ENCODE measurements around the gene PAQR7.

The PAQR7 gene, protein sequence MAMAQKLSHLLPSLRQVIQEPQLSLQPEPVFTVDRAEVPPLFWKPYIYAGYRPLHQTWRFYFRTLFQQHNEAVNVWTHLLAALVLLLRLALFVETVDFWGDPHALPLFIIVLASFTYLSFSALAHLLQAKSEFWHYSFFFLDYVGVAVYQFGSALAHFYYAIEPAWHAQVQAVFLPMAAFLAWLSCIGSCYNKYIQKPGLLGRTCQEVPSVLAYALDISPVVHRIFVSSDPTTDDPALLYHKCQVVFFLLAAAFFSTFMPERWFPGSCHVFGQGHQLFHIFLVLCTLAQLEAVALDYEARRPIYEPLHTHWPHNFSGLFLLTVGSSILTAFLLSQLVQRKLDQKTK

GRCh38 chr1:25875154-25875855, at the start of gene PAQR7:
PAQR7 (minus strand) TSS chr1:25875708; CDS start chr1:25863839, 11,869 bp downstream.
- DNase-seq (ENCODE audit: low spot score): peak; percentile 61

DNA sequence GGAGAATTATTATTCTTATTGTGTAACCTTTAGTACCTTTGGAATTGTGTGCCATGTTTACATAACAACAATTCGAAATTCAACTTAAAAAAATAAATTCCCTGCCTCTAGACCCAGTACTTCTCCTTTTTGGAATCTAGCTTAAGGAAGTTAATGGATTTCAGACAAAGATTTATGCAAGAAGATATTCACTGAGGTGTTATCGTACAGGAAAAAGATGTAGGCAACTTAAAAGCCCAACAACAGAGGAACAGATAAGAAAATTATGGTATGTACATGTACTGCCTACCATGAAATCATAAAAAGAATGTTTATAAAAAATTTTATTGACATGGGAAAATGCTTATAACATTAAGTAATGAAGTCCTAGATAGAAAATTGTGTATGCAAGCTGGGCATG, 48.9 kb upstream of the PAQR7 start:
- no peak for DNase-seq (ENCODE audit: low spot score)

GRCh38 chr1:25922971-25923552, 47.6 kb upstream of the PAQR7 start:
- peak; percentile 42 for DNase-seq (ENCODE audit: low spot score)

- DNase-seq (ENCODE audit: low spot score): peak; percentile 62
Measured at GRCh38 chr1:25922056-25922970, 46.8 kb upstream of the PAQR7 start.

- DNase-seq (ENCODE audit: low spot score): no peak
Measured at GRCh38 chr1:25918615-25919014, 43.1 kb upstream of the PAQR7 start.

GRCh38 chr1:25917996-25918395, 42.5 kb upstream of the PAQR7 start:
- no peak for DNase-seq (ENCODE audit: low spot score)

DNA sequence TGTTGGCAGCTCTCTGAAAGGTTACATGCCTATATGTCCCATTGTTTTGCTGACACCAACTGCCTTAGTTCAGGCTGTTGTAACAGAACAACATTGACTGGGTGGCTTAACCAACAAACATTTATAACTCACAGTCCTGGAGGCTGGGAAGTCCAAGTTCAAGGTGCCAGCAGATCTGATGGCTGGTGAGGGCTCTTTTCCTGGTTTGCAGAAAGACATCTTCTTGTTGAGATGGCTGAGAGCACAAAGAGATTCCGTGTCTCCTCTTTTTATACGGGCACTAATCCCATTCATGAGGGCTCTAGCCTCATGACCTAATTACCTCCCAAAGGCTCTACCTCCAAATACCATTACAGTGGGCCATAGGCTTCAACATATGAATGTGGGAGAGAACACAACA, 41.0 kb upstream of the PAQR7 start:
- DNase-seq (ENCODE audit: low spot score): no peak

- DNase-seq (ENCODE audit: low spot score): no peak
Measured at GRCh38 chr1:25914074-25914995, 38.8 kb upstream of the PAQR7 start.

- DNase-seq (ENCODE audit: low spot score): no peak
Measured at GRCh38 chr1:25913206-25913605, 37.7 kb upstream of the PAQR7 start.

GRCh38 chr1:25912076-25912831, 36.7 kb upstream of the PAQR7 start:
- DNase-seq (ENCODE audit: low spot score): no peak

- DNase-seq (ENCODE audit: low spot score): no peak
Measured at GRCh38 chr1:25911162-25911561, 35.7 kb upstream of the PAQR7 start.

GRCh38 chr1:25909040-25909439, 33.5 kb upstream of the PAQR7 start:
- peak; percentile 82 for DNase-seq (ENCODE audit: low spot score)

DNA sequence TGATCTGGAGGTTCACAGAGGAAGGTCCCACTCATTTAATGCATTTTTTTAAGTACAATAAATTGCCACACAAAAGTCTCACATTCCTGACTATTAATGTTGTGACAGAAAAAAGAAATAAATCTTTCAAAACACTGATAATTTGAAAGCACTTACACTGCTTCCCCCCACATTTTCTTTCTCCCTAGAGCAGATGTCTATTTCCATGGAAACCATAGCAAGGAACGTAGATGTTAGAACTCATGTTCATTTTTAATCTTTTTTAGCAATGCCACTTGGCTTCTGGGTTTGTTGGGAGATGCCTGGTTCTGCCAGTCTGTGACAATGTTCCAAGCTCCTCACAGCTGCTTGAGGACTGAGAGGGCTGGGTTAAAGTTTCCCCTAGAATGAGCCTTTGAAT, 32.7 kb upstream of the PAQR7 start:
- DNase-seq (ENCODE audit: low spot score): no peak

DNA sequence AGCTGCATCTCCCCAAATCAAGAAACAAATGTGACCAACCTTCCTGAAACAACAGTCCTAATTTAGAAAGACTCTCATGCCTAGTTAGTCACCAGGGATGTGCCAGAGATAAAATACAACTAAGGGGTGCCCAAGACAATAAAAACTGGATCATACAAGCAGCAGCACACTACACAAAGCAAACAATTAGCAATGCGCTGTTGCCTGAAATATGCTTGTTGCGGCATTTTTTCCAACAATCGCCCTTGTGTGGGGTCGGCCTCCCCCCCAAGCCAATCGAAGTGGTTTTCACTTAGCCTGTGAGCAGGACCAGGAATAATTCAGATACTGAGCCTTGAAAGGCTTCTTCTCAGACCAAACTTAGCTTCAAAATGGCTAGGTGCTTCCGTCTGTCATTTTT, 32.1 kb upstream of the PAQR7 start:
- no peak for DNase-seq (ENCODE audit: low spot score)

- peak; percentile 61 for DNase-seq (ENCODE audit: low spot score)
Measured at GRCh38 chr1:25906644-25907300, 31.3 kb upstream of the PAQR7 start.

DNA sequence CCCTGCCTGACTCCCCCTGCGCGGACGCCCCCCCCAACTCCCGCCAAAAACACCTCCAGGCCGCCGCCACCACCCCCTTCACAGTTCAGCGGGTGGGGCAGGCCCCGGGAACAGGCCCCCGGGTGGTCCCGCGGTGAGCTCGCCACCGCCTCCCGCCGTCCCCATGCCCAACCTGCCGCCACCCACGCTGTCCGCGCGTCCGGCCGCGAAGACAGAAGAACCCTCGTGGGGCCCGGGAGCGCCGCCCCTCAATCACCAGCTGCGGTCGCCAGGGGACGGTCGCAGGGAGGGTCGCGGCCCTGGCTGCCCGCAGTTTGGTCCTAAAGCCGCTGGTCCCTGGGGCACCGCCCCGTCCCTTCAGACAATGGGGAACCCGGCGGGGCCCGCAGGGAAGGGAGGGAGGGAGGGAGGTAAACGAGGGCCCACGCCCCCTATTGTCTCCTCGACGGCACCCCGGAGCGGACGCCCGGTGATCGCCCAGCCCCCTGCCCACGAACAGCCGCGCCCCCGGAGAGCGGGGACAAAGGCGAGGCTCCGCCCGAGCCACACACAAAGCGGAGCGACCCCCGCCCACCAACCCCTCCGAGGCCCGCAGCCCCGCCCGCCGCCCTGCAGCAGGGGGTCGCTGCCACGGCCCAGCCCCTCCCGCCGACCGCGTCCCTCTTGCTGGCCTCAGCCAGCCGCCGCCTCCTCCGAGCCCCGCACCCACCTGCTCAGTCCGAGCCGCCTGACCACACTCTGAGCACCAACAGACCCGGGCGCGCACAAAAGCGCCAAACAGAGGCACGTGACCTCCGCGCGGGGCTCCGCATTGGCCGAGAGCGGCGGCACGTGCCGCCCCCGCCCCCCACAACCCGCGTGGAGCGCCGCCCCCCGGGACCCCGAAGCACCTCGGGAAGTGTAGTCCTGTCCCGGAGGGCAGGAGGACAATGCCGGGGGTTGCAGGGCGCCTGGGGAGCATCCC, 30.5 kb upstream of the PAQR7 start, which contains the start of gene STMN1:
TSS of gene STMN1 (minus strand) at position 740 of the 964 bp plus-strand sequence. CDS start 1,743 bp downstream, outside the sequence.
- DNase-seq (ENCODE audit: low spot score): peak; percentile 87

DNA sequence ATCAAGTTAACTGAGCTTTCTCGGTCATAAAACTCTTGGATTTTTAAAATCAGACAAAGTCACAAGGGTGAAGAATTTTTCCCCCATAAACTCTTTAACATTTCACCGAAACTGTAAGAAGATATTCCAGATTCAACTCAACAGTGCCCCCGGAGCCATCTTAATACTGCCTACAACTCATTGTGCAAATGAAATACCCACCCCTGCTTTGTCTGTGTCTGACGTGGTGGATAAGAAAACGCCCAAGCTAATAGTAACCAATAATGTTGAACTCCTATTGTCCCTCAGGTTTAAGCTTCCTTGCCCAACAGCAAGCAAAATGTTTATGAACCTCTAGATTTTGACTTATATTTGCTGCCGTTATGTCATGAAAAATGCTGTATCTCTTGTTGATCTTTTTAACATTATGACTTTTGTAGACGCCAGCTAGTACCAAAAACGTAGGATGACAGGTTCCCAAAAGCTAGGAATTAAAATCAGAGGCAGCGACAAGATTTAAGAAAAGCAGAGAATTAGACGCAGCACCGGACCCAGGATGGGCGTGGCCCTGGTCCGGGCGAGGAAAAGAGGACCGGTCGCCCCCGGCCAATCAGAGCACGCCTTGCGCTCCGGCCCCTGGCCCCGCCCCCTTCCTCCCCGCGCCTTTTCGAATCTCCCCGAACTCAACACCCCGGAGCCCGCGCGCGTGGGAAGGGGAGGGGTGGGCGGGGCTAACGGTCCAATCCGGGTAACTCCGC, 29.6 kb upstream of the PAQR7 start:
- peak; percentile 94 for DNase-seq (ENCODE audit: low spot score)

- no peak for DNase-seq (ENCODE audit: low spot score)
Measured at GRCh38 chr1:25903986-25904385, 28.5 kb upstream of the PAQR7 start.
